GM12801 (cell line): ENCODE measurements around the gene UTP3.

ENCODE experiments used
- TF ChIP-seq, protein P1 (sequence below): IDR thresholded peaks from one replicate; pipeline ENCODE4 v1.5.1; 2011; ENCODE audit warnings: control low read depth; ENCODE audit not compliant: insufficient read length; ENCODE audit errors: extremely low read depth

Gene UTP3

DNA sequence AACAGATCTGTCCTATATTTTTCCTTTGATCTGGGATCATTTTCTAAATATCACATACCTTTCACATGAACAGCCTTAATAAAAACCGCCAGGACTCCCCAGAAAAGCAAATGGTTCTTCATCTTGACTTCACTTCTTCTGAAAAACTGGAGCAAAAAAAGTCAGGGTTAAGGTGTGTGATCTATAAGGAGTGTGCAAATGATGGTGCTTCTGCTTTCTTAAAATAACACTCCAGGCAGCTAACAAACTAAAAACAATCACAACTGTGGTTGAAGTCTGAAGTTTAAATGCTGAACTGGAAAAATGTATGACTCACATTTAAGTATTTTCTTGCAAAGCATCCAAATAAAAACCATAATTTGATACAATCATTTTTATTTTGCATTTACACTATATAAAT is 22.0 kb upstream of the UTP3 start, which contains the start of gene JCHAIN:
Gene JCHAIN, minus strand, starts transcription at position 140 of the 400 bp plus-strand sequence. Its CDS starts 18 bp downstream, at position 122.
- TF ChIP-seq, protein P1, sequence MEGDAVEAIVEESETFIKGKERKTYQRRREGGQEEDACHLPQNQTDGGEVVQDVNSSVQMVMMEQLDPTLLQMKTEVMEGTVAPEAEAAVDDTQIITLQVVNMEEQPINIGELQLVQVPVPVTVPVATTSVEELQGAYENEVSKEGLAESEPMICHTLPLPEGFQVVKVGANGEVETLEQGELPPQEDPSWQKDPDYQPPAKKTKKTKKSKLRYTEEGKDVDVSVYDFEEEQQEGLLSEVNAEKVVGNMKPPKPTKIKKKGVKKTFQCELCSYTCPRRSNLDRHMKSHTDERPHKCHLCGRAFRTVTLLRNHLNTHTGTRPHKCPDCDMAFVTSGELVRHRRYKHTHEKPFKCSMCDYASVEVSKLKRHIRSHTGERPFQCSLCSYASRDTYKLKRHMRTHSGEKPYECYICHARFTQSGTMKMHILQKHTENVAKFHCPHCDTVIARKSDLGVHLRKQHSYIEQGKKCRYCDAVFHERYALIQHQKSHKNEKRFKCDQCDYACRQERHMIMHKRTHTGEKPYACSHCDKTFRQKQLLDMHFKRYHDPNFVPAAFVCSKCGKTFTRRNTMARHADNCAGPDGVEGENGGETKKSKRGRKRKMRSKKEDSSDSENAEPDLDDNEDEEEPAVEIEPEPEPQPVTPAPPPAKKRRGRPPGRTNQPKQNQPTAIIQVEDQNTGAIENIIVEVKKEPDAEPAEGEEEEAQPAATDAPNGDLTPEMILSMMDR = no peak

DNA sequence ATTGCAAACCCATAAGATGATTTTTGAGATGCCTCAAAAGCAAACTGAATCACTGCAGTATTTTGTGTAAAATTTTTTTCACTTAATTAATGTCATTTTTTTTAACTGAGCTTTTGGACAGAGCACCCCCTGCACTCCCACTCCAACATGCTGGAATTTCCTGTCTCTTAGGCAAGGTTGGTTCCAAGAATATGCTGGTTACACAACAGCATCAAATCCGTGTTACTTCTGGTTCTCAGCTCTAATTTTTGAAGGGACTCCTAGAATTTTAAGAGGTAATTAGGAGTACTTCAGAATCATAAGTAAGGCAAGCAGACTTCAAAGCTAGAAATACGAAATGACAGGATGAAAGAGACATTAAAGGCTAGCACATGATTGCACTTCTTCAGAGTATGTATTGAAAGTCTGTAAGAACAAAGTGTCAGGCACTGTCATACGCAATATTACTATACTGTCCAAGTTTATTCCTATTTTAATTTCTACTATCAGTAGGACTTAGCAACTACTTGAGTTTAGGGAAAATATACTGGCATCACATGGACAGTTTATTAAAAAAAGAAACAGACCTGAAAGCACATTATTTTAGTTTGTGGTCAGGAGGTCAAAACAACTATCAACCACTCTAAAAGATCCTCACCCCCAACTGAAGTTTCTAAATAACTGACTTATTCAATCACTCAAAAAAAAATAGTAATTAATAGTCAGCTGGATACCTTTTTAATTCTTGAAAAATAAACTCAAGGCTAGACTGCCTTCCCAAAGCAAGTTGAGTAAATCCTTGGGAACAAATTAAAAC is 20.4 kb upstream of the UTP3 start:
- TF ChIP-seq, protein P1 = no peak

DNA sequence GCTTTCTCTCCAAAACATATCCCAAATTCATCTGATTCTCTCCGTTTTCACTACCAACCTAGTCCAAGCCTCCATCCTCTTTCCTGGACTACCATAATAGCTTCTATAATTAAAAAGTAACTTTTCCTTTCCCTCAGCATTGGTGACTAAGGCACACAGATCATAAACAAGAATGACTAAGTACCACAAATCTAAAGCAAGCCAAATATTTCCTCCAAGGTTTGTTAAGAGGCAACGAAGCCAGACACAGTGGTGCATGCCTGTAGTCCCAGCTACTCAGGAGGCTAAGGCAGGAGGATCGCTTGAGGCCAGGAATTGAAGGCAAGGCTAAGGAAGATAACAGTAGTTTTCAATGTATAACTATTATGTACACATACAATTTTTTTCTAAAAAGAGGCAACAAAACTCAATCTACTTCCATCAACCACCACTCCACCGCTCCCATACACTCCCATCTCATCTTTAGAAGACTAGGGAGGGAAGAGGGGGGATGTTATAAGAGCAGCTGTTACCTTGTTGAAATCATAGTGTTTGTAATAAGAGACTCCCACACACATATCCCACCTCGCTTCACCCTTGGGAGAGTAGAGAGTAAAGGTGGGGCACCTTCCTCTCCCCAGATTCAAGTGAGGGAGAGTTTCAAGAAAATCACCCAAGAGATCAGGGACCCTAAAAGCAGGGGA is 17.9 kb upstream of the UTP3 start:
- TF ChIP-seq, protein P1 = no peak

DNA sequence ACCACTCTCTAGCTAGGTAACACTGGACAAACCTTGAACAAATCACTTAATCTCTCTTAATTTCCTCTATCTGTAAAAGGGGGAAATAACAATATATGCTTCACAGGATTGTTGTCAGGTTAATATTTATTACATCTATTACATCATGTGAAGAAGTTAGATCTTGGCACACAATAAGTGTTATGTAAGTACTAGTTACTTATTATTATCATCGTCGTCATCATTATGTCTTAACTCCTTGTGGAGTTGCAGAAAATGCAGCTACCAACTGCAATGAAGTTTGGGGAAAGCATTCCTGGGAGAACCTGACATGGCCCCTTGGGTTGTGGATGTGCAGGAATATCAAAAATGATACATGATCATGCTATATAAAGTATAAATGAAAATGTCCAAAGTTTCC is 17.2 kb upstream of the UTP3 start:
- TF ChIP-seq, protein P1 = no peak

DNA sequence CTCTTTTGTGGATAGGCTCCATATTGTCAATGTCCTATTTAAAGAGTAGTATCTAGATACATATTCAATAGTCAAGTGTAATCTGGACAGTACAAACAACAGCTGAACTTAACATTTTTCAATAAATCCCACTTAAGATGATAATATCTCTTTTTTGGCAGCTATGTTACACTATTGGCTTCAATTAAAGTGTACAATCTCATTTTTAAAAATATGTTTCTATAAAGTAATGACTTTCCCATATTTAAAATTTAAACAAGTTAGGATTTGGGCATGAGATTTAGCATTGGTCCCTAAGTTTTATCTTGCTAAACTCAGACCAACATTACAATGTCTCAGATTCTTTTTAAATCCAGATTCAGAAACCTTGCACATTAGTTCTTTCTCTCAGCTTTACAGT is 14.1 kb upstream of the UTP3 start:
- TF ChIP-seq, protein P1 = no peak

DNA sequence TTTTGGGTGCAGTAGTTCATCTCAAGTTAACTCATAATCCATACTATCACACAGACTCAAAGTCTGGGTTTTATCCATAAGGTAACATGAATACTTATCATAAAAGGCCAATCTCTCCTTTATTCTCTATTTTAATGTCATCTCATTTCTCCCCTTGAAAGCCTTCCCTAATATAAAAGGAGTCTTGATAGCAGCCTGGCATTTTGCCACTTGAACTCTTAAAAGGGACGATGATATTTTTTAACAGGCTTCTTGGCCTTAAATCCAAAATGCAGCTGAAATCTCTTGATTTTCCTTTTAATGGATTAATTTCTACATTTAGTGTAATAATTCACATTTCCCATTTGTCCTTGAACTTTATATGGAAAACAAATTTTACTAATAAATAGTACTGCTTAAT is 13.6 kb upstream of the UTP3 start:
- TF ChIP-seq, protein P1 = no peak

DNA sequence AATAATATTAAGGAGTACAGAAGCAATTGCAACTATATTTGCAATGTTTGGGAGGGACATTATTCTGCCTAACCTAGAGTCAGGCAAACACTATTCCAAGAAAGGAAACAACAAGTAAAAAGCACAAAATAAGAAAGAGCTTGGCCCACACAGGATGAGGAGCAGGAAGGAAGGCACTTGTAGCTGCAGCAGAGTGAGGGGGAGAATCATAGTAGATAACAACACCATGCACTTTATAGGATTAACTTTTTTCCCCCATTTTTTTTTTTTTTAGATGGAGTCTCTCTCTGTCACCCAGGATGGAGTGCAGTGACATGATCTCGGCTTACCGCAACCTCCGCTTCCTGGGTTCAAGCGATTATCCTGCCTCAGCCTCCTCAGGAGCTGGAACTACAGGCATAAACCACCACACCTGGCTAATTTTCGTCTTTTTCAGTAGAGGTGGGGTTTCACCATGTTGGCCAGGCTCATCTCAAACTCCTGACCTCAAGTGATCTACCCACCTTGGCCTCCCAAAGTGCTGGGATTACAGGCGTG is 11.7 kb upstream of the UTP3 start:
- TF ChIP-seq, protein P1 = no peak
